Measurements from ENCODE around the gene NBPF11. TPM values are rescaled to one million over a fixed set of nuclear protein-coding genes. Genes with fewer than 3 reads are reported as not detected.
A peak's percentile ranks its signal among the peaks of the same experiment; 100 is the strongest.
"Not testable (repeated sequence)": the region's sequence is repeated elsewhere in the genome, so short reads cannot be mapped to it uniquely, and the experiment has no call there.

The NBPF11 gene
- total RNA-seq, 3 donors from 2014 or later (not counting 1 experiment from before 2014, with no cell fraction given), result 22.5 to 24.2 (median 22.6) TPM

DNA sequence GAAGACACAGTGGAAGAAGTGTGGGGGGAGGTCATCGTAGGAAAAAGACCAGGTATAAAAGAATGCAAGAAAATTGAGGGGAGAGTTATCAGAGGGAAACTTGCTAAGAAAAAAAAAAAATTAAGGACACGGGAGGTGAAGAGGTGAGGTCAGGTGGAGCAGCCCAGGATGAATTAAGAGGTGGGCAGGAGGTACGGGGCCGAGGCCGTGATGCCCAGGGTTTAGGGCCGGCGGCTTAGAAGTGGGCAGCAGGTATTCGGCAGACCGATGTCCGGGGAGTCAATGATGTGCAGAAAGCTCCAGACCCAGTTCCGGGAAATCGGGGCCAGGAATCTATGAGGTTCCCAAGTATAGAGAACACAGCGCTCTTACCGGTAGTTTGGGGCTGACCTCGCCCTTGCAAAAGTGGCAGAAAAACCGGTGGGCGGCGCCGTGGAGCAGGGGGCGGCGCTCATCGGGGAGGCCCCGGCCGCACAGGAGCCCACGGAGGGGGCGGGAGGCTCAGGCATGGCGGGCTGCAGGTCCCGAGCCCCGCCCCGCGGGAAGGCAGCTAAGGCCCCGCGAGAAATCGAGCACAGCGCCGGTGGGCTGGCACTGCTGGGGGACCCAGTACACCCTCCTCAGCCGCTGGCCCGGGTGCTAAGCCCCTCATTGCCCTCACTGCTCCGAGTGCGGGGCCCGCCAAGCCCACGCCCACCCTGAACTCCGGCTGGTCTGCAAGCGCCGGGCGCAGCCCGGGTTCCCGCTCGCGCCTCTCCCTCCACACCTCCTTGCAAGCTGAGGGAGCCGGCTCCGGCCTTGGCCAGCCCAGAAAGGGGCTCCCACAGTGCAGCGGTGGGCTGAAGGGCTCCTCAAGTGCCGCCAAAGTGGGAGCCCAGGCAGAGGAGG is 73.2 kb downstream of the NBPF11 start:
- H3K9me3 Mint-ChIP-seq; H3K4me1 ChIP-seq (ENCODE audit: control insufficient read depth, insufficient read depth, low read length); H3K9me3 ChIP-seq (ENCODE audit: control insufficient read depth, insufficient read depth, low read length); H3K27ac Mint-ChIP-seq; H3K36me3 Mint-ChIP-seq; DNase-seq; H3K36me3 ChIP-seq (ENCODE audit: control insufficient read depth, insufficient read depth, low read length); H3K4me1 Mint-ChIP-seq; H3K27me3 Mint-ChIP-seq (ENCODE audit: low read depth in 2 of 2); H3K4me3 ChIP-seq (ENCODE audit: low read length); H3K27ac ChIP-seq (ENCODE audit: low read length); H3K27me3 ChIP-seq (ENCODE audit: control insufficient read depth, insufficient read depth, low read length); H3K4me3 Mint-ChIP-seq; intact Hi-C loops (cut with micrococcal nuclease): not testable (repeated sequence)
- WGBS (ENCODE audit: insufficient coverage), result no CpG with 5 or more reads among the region's 54 CpGs
- peak; percentile 34 to 50 (median 40) for ATAC-seq

DNA sequence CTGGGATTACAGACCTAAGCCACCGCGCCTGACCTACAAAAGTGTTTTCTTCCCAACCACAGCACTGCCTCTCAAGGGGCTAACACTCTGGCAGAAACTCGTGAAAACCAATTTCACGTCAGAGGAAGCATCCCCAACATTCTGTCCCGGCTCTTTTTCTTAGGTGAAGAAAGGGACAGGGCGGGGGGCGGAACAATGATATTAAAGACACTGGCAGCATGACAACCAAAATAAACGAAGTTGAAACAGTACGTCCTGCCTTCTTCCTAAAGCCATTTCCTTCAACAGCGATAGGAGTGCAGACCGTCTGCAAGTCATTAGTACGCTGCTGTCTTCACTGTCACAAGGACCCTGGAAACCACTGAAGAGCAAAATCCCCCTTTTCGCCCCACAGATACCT is 74.0 kb downstream of the NBPF11 start:
- H3K4me3 ChIP-seq (ENCODE audit: low read length); H3K4me1 ChIP-seq (ENCODE audit: control insufficient read depth, insufficient read depth, low read length); H3K9me3 Mint-ChIP-seq; H3K4me3 Mint-ChIP-seq; H3K4me1 Mint-ChIP-seq; H3K36me3 ChIP-seq (ENCODE audit: control insufficient read depth, insufficient read depth, low read length); H3K27me3 Mint-ChIP-seq (ENCODE audit: low read depth in 2 of 2); H3K27ac ChIP-seq (ENCODE audit: low read length); H3K9me3 ChIP-seq (ENCODE audit: control insufficient read depth, insufficient read depth, low read length); DNase-seq; H3K36me3 Mint-ChIP-seq; H3K27me3 ChIP-seq (ENCODE audit: control insufficient read depth, insufficient read depth, low read length); H3K27ac Mint-ChIP-seq; intact Hi-C loops (cut with micrococcal nuclease): not testable (repeated sequence)
- no CpG with 5 or more reads among the region's 13 CpGs for WGBS (ENCODE audit: insufficient coverage)
- peak; percentile 50 to 73 (median 57) for ATAC-seq

DNA sequence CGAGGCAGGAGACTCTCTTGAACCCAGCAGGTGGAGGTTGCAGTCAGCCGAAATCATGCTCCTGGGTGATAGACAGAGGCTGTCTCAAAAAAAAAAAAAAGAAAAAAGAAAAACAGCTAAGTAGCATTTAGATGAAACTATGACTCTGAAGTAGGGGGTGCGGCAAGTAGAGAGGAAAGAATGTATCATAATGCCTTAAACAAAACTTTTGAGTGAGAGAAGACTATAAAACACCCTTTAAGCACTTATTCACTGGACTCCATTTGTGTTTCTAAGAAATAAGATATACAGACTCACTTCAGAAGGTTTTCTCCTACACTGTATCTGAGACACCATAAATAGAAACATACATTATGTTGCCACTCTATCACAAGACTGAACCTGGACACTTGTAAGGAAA is 74.6 kb downstream of the NBPF11 start:
- H3K27me3 ChIP-seq (ENCODE audit: control insufficient read depth, insufficient read depth, low read length); H3K27ac Mint-ChIP-seq; H3K4me3 Mint-ChIP-seq; H3K9me3 ChIP-seq (ENCODE audit: control insufficient read depth, insufficient read depth, low read length); H3K4me1 ChIP-seq (ENCODE audit: control insufficient read depth, insufficient read depth, low read length); H3K27me3 Mint-ChIP-seq (ENCODE audit: low read depth in 2 of 2); H3K9me3 Mint-ChIP-seq; H3K27ac ChIP-seq (ENCODE audit: low read length); H3K36me3 ChIP-seq (ENCODE audit: control insufficient read depth, insufficient read depth, low read length); intact Hi-C loops (cut with micrococcal nuclease); H3K4me1 Mint-ChIP-seq; DNase-seq; ATAC-seq; H3K36me3 Mint-ChIP-seq; H3K4me3 ChIP-seq (ENCODE audit: low read length): not testable (repeated sequence)
- no CpG with 5 or more reads among the region's 3 CpGs for WGBS (ENCODE audit: insufficient coverage)

DNA sequence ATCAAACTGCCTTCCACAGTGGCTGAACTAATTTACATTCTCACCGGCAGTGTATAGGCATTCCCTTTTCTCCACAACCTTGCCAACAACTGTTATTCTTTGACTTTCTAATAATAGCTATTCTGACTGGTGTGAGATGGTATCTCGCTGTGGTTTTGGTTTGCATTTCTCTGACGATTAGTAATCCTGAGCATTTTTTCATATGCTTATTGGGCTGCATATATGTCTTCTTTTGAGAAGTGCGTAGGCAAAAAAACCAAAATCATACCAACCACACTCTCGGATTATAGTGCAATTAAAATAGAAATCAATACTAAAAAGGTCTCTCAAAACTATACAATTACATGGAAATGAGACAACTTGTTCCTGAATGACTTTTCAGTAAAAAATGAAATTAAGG is 78.7 kb downstream of the NBPF11 start:
- H3K36me3 Mint-ChIP-seq; H3K36me3 ChIP-seq (ENCODE audit: control insufficient read depth, insufficient read depth, low read length); DNase-seq; H3K27ac Mint-ChIP-seq; H3K4me3 ChIP-seq (ENCODE audit: low read length); ATAC-seq; H3K9me3 ChIP-seq (ENCODE audit: control insufficient read depth, insufficient read depth, low read length); H3K4me3 Mint-ChIP-seq; H3K9me3 Mint-ChIP-seq; H3K27me3 Mint-ChIP-seq (ENCODE audit: low read depth in 2 of 2); H3K4me1 ChIP-seq (ENCODE audit: control insufficient read depth, insufficient read depth, low read length); intact Hi-C loops (cut with micrococcal nuclease); H3K4me1 Mint-ChIP-seq; H3K27ac ChIP-seq (ENCODE audit: low read length); H3K27me3 ChIP-seq (ENCODE audit: control insufficient read depth, insufficient read depth, low read length): not testable (repeated sequence)
- no CpG with 5 or more reads among the region's 5 CpGs for WGBS (ENCODE audit: insufficient coverage)

DNA sequence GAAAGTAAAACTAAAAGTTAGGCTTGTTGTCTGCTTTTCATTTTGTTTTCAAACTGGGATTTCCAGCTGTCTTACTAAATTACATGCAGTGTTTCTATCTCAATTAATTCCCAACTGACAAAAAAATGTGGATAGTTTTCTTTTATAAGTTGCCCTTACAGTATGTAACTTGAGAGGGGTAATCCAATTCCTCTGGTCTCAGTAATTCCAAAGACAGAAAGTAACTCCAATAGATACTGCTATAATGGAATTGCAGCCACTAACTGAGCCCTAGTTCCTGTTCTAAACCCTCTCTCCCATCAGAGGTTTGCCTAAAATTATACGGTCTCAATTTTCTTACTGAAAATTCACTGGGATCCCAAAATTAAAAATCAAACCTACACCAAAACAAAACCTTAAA is 83.5 kb downstream of the NBPF11 start:
- WGBS (ENCODE audit: insufficient coverage), result no CpG with 5 or more reads among the region's 1 CpG
- H3K36me3 ChIP-seq (ENCODE audit: control insufficient read depth, insufficient read depth, low read length); H3K27ac ChIP-seq (ENCODE audit: low read length); DNase-seq; H3K36me3 Mint-ChIP-seq; H3K4me1 ChIP-seq (ENCODE audit: control insufficient read depth, insufficient read depth, low read length); H3K9me3 ChIP-seq (ENCODE audit: control insufficient read depth, insufficient read depth, low read length); intact Hi-C loops (cut with micrococcal nuclease); H3K4me1 Mint-ChIP-seq; H3K27me3 Mint-ChIP-seq (ENCODE audit: low read depth in 2 of 2); H3K27ac Mint-ChIP-seq; H3K4me3 ChIP-seq (ENCODE audit: low read length); H3K4me3 Mint-ChIP-seq; H3K27me3 ChIP-seq (ENCODE audit: control insufficient read depth, insufficient read depth, low read length); H3K9me3 Mint-ChIP-seq; ATAC-seq: not testable (repeated sequence)

DNA sequence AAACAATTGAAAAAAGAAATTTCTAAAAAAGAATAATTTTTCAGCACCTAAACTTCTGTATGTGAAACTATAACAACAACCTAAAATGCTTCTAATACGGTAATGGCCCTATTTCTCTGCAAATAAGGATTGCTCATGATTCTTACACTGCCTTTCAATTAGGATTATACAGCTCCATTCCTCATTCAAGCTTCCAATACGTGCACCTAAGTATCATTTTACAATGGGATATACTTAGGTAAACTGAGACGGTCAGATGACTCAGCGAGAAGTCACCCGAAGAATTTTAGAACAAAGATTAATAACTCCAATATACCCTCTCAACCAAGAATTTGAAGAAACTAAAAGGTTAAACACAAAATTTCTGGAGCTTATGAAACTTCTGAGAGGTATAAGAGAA is 83.9 kb downstream of the NBPF11 start:
- H3K27ac ChIP-seq (ENCODE audit: low read length); H3K4me3 ChIP-seq (ENCODE audit: low read length); H3K36me3 ChIP-seq (ENCODE audit: control insufficient read depth, insufficient read depth, low read length); H3K27me3 Mint-ChIP-seq (ENCODE audit: low read depth in 2 of 2); H3K9me3 ChIP-seq (ENCODE audit: control insufficient read depth, insufficient read depth, low read length); ATAC-seq; H3K4me1 ChIP-seq (ENCODE audit: control insufficient read depth, insufficient read depth, low read length); intact Hi-C loops (cut with micrococcal nuclease); DNase-seq; H3K27ac Mint-ChIP-seq; H3K4me1 Mint-ChIP-seq; H3K4me3 Mint-ChIP-seq; H3K27me3 ChIP-seq (ENCODE audit: control insufficient read depth, insufficient read depth, low read length); H3K36me3 Mint-ChIP-seq; H3K9me3 Mint-ChIP-seq: not testable (repeated sequence)
- no CpG with 5 or more reads among the region's 5 CpGs for WGBS (ENCODE audit: insufficient coverage)

DNA sequence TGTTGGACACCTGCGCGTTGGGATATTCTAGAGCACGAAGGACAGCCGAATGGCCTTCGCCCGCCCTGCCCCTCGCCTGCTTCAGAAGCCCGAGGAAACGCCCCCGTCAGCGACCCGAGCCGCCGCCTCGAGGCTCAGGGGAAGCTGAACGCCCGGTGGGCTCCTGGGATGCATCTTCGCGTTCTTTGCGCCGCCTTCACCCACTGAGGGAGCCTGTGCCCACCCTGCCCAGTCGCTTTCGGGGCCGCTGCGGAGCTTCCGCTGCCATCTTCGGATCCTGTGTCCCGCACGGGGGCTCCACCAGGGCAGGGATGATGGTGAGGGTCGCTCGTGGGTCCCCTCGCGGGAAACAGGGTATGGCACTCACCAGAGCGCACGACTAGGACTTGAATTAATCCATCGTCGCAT is 91.8 kb downstream of the NBPF11 start:
- H3K27me3 ChIP-seq (ENCODE audit: control insufficient read depth, insufficient read depth, low read length); H3K4me1 ChIP-seq (ENCODE audit: control insufficient read depth, insufficient read depth, low read length); intact Hi-C loops (cut with micrococcal nuclease); H3K36me3 Mint-ChIP-seq; H3K9me3 Mint-ChIP-seq; H3K4me1 Mint-ChIP-seq; H3K9me3 ChIP-seq (ENCODE audit: control insufficient read depth, insufficient read depth, low read length); H3K27ac ChIP-seq (ENCODE audit: low read length); H3K36me3 ChIP-seq (ENCODE audit: control insufficient read depth, insufficient read depth, low read length); H3K27ac Mint-ChIP-seq: not testable (repeated sequence)
- Mint-ChIP-seq H3K27me3 (ENCODE audit: low read depth in 2 of 2) (peaks cover 10 to 14% of the 10 kb centered on the region in 2 donors), H3K4me3 (peak overlapping the region; percentile 71)
- peak overlapping the region; percentile 23 for H3K4me3 ChIP-seq (ENCODE audit: low read length)
- ATAC-seq (peak; percentile 21 to 39 (median 22)), DNase-seq (peak in 1 of 2 donors; percentile 9)
- 1% methylated on average over 23 of the region's 37 CpGs for WGBS (ENCODE audit: insufficient coverage)

DNA sequence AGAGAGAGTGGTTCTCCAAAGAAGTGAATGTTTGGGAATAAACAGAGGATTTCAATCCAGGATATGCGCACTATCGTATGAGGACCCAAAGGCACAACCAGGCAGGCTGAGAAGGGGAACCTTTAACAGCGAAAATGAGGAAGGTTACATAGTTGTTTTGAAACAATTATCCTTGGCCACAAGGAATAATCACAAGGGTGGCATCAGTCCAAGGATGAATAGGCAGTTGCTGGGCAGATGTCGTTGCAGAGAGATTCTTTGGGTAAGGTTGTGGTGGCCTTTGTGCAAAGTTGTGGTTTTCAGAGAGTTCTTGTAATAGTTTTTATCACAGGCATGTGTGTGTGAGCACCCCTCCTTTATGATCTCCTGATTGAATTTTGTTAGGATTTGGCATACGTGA is 94.7 kb downstream of the NBPF11 start:
- H3K27me3 Mint-ChIP-seq (ENCODE audit: low read depth in 2 of 2), result peaks cover 12 to 14% of the 10 kb centered on the region in 2 donors
- H3K27me3 ChIP-seq (ENCODE audit: control insufficient read depth, insufficient read depth, low read length); intact Hi-C loops (cut with micrococcal nuclease); H3K36me3 Mint-ChIP-seq; H3K4me1 ChIP-seq (ENCODE audit: control insufficient read depth, insufficient read depth, low read length); H3K27ac Mint-ChIP-seq; H3K4me3 ChIP-seq (ENCODE audit: low read length); H3K36me3 ChIP-seq (ENCODE audit: control insufficient read depth, insufficient read depth, low read length); ATAC-seq; H3K4me1 Mint-ChIP-seq; H3K4me3 Mint-ChIP-seq; H3K9me3 ChIP-seq (ENCODE audit: control insufficient read depth, insufficient read depth, low read length); H3K27ac ChIP-seq (ENCODE audit: low read length); H3K9me3 Mint-ChIP-seq: not testable (repeated sequence)
- peak in 1 of 2 donors; percentile 1 for DNase-seq
- 7% methylated on average over 1 of the region's 5 CpGs for WGBS (ENCODE audit: insufficient coverage)

Measured in natural killer cell (primary cell).